SU-DHL-6 (cell line): ENCODE data around the gene CDK5RAP3.
"Not testable (repeated sequence)": the region's sequence is repeated elsewhere in the genome, so short reads cannot be mapped to it uniquely, and the experiment has no call there.

ENCODE experiments used
- H2AFZ ChIP-seq: fragments of 200-600 bp; sonication (generic); 2 replicates; pipeline ENCODE4 v1.6.1; 2014; ENCODE audit warnings: low read depth, mild to moderate bottlenecking, moderate library complexity, mixed read lengths, antibody characterized with exemption, low read length; ENCODE audit not compliant: severe bottlenecking
- H3F3A ChIP-seq: fragments of 200-600 bp; shearing (Covaris generic); 2 replicates; pipeline ENCODE4 v1.6.0; 2016; ENCODE audit warnings: antibody characterized with exemption, mild to moderate bottlenecking; ENCODE audit not compliant: insufficient read depth
- H3K27ac ChIP-seq: fragments of 200-600 bp; sonication (generic); 2 replicates; pipeline ENCODE4 v1.5.1; 2016; ENCODE audit warnings: low read depth, mild to moderate bottlenecking, low read length, moderate library complexity, mixed read lengths
- H3K27me3 ChIP-seq: fragments of 200-600 bp; sonication (generic), shearing (Covaris generic); 2 replicates; pipeline ENCODE4 v1.6.0; 2014; ENCODE audit warnings: mild to moderate bottlenecking, low read length
- H3K36me3 ChIP-seq: fragments of 200-600 bp; sonication (generic); 2 replicates; pipeline ENCODE4 v1.6.1; 2014; ENCODE audit warnings: mild to moderate bottlenecking, low read length, mixed read lengths
- H3K4me2 ChIP-seq: fragments of 300-600, 200-600 bp; shearing (Covaris generic), sonication (generic); 2 replicates; pipeline ENCODE4 v1.6.0; 2014; ENCODE audit warnings: low read length, low read depth, mild to moderate bottlenecking; ENCODE audit not compliant: poor library complexity, severe bottlenecking
- H3K4me3 ChIP-seq: fragments of 200-600 bp; sonication (generic); 2 replicates; pipeline ENCODE4 v1.5.1; 2014; ENCODE audit warnings: antibody characterized with exemption, low read length, mild to moderate bottlenecking, mixed read lengths; ENCODE audit not compliant: insufficient read depth, poor library complexity, severe bottlenecking
- H3K79me2 ChIP-seq: fragments of 200-600 bp; sonication (generic); 2 replicates; pipeline ENCODE4 v1.6.1; 2014; ENCODE audit warnings: mild to moderate bottlenecking, low read length, moderate library complexity; ENCODE audit not compliant: insufficient read depth
- H3K9ac ChIP-seq: fragments of 200-600 bp; sonication (generic); 2 replicates; pipeline ENCODE4 v1.7.0; 2014; ENCODE audit warnings: mild to moderate bottlenecking, low read length
- H3K9me2 ChIP-seq: fragments of 200-600 bp; sonication (generic); replicated peaks from 2 replicates; pipeline ENCODE4 v1.6.1; 2014; ENCODE audit warnings: low read length; ENCODE audit not compliant: insufficient read depth
- H3K9me3 ChIP-seq: fragments of 200-600 bp; sonication (generic); 2 replicates; pipeline ENCODE4 v1.6.1; 2014; ENCODE audit warnings: low read length, mixed read lengths; ENCODE audit not compliant: insufficient read depth
- H4K20me1 ChIP-seq: fragments of 200-600 bp; sonication (generic); 2 replicates; pipeline ENCODE4 v1.6.1; 2014; ENCODE audit warnings: low read depth, mild to moderate bottlenecking, antibody characterized with exemption, low read length, moderate library complexity, mixed read lengths
- EZH2phosphoT487 ChIP-seq: fragments of 200-600 bp; sonication (generic), shearing (Covaris generic); conservative IDR thresholded peaks from 2 replicates; pipeline ENCODE4 v1.6.1; 2018; ENCODE audit warnings: mild to moderate bottlenecking, antibody characterized with exemption, low read length, moderate library complexity, mixed read lengths
- TF ChIP-seq, protein P1 (sequence below): fragments of 200-600 bp; sonication (generic); IDR thresholded peaks from one replicate; pipeline ENCODE4 v1.5.1; 2017; ENCODE audit warnings: antibody characterized with exemption, mild to moderate bottlenecking, low read length, moderate library complexity; ENCODE audit not compliant: insufficient read depth, poor library complexity, severe bottlenecking

The CDK5RAP3 gene

DNA sequence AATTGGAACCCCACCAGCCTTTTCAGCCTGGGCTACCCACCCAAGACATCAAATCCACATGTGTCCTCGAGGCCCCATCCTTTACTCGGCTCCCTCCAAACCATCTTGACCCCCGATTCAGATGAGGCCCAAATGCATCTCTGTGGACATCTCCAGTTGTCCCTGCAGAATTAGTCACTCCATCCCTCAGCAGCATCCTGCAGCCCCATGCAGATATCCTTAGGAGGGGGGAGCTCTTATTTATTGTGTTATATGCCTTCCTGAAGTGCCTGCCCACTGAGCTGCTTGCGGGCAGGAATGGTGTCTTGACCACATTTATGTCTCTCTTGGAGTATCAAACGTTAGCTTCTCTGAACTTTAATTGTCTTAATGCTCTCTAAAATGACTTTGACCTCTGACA lies 15.6 kb downstream of the CDK5RAP3 start:
- Histone ChIP-seq H3K4me2 (no peak overlapping the region), H3K9me2 (no peaks in the 10 kb centered on the region), H3K27ac (no peak overlapping the region), H2AFZ (no peak overlapping the region), H4K20me1 (no peaks in the 10 kb centered on the region), H3K4me3 (no peak overlapping the region), H3F3A (no peaks in the 10 kb centered on the region), H3K9ac (no peak overlapping the region), H3K79me2 (no peaks in the 10 kb centered on the region), H3K27me3 (no peaks in the 10 kb centered on the region), H3K36me3 (no peaks in the 10 kb centered on the region), H3K9me3 (no peaks in the 10 kb centered on the region)
- no peak for TF ChIP-seq EZH2phosphoT487
- TF ChIP-seq, protein P1, sequence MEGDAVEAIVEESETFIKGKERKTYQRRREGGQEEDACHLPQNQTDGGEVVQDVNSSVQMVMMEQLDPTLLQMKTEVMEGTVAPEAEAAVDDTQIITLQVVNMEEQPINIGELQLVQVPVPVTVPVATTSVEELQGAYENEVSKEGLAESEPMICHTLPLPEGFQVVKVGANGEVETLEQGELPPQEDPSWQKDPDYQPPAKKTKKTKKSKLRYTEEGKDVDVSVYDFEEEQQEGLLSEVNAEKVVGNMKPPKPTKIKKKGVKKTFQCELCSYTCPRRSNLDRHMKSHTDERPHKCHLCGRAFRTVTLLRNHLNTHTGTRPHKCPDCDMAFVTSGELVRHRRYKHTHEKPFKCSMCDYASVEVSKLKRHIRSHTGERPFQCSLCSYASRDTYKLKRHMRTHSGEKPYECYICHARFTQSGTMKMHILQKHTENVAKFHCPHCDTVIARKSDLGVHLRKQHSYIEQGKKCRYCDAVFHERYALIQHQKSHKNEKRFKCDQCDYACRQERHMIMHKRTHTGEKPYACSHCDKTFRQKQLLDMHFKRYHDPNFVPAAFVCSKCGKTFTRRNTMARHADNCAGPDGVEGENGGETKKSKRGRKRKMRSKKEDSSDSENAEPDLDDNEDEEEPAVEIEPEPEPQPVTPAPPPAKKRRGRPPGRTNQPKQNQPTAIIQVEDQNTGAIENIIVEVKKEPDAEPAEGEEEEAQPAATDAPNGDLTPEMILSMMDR: no peak

DNA sequence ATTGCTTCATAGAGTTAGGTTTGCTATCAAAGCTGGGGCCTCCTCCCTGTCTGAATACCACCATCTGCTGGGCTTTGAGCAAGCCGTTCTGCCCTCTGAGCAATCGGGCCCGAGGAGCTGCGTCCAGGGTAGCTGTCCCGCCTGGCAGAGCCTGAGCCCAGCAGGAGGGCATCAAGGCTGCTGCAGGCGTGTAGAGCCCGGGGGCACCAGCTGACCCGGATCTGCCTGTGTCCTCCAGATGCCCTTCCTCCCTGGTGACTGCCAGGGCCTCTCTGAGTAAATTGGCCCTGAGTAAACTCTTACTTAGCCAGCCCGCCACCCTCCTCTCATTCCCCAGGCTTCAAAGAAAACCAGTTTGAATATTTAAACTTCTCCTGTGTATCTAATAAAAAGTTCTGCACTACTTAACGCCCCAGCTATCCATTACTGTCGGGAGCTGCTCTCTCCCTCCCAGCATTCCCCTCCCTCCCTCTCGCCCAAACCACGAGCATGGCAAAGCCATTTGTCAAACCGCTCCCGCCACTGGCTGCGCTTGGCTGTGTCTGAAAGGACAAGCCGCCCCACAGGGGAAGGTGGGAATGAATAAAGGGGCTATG lies 16.4 kb downstream of the CDK5RAP3 start:
- Histone ChIP-seq H4K20me1 (no peaks in the 10 kb centered on the region), H3K27ac (no peak overlapping the region), H3K4me2 (no peak overlapping the region), H3K36me3 (no peaks in the 10 kb centered on the region), H3K9me3 (no peaks in the 10 kb centered on the region), H3K79me2 (no peaks in the 10 kb centered on the region), H3K4me3 (no peak overlapping the region), H2AFZ (no peak overlapping the region), H3K9ac (no peak overlapping the region), H3K9me2 (no peaks in the 10 kb centered on the region), H3F3A (no peaks in the 10 kb centered on the region), H3K27me3 (no peaks in the 10 kb centered on the region)
- TF ChIP-seq, protein P1: no peak
- no peak for TF ChIP-seq EZH2phosphoT487

DNA sequence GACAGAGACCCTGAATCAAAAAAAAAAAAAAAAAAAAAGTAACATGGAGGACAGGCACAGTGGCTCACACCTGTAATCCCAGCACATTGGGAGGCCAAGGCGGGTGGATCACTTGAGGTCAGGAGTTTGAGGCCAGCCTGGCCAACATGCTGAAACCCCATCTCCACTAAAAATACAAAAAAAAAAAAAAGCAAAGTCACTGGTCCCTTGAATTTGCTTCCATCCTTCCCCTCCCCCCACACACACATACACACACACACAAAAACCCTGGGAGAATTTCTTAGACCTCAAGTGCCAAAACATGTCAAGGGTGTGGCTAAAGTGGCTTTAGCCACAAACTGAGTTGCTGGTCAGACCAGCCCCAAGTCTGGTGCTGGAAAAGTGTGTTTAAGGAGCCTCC lies 17.5 kb downstream of the CDK5RAP3 start:
- not testable (repeated sequence) for H3K79me2 ChIP-seq, H3K36me3 ChIP-seq, H3K27me3 ChIP-seq, H3K4me3 ChIP-seq, H3K4me2 ChIP-seq, H2AFZ ChIP-seq, H3K9me3 ChIP-seq, H3F3A ChIP-seq, H3K27ac ChIP-seq, H3K9me2 ChIP-seq, H4K20me1 ChIP-seq, H3K9ac ChIP-seq

DNA sequence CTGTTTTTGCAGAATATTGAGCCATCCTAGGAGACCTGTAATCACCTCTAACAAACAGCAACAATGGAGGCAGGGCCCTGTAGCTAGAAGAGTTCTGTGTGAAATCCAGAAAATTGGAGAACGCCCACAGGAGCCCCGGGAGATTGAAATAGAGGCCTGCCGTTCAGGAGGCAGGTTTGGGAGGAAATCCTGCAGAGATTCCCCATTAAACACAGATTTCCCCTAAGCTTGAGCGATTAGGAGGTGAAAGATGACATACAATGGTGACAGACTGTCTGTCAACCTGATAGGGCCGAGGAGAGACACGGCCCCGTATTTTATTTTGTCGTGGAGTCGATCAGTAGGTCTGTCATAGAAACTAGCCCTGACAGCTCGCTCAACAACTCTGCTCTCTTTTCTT lies 18.2 kb downstream of the CDK5RAP3 start:
- no peaks in the 10 kb centered on the region for H3K27me3 ChIP-seq
- TF ChIP-seq EZH2phosphoT487: no peak
- TF ChIP-seq, protein P1: no peak
- H3K9me2 ChIP-seq: no peaks in the 10 kb centered on the region
- H2AFZ ChIP-seq: no peak overlapping the region
- H3K79me2 ChIP-seq: no peaks in the 10 kb centered on the region
- no peak overlapping the region for H3K4me2 ChIP-seq
- no peak overlapping the region for H3K9ac ChIP-seq
- H3F3A ChIP-seq: no peaks in the 10 kb centered on the region
- H3K27ac ChIP-seq: no peak overlapping the region
- no peak overlapping the region for H3K4me3 ChIP-seq
- H4K20me1 ChIP-seq: no peaks in the 10 kb centered on the region
- H3K36me3 ChIP-seq: no peaks in the 10 kb centered on the region
- no peaks in the 10 kb centered on the region for H3K9me3 ChIP-seq
